GM20431 (cell line): ENCODE measurements around the gene DLL4.

Source experiments
- in situ Hi-C: fragments of 300-500 bp; cut with MseI, MboI; formaldehyde crosslinking; loops from one replicate; pipeline ENCODE4 v1.15.0; 2020; ENCODE audit warnings: low sequenced_read_pairs; ENCODE audit not compliant: unreplicated experiment

DLL4 gene

DNA sequence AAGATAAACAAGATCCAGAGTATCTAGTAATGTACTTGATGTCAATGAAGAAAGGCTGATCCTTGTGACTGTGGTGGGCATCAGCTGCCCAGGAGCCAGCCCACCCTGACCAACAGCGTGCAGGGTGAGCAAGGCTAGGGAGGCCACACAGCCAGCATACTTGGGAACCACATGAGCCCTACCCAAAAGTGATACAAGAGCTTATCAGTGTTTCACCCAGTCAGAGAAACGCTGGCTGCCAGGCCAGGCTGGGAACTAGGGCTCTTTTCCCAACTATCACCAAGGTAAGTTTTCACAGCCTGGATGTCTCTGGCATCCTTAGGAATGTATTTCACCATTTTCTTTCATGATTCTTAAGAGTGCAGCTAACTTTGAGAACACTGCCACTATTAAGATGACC, 49.0 kb downstream of the DLL4 start:
- in situ Hi-C loops, result no loop called here

DNA sequence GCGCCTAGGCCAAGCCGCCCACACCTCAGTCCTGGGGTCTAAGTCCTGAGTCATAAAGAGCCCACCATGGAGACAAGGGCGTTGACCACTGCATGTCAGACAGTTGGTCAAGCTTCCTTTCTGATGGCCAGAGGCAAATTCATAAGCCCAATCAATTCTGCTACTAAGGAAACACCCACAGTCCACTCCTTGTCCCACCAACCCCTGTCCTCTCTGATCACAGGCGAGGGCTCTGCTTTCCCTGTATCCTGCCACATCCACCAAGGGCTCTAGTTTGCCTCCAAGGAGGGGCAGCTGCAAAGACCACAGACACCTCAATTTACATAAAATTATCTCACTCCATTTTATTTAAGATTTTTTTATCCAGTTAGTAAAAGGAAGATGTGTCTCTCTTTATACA, 49.4 kb downstream of the DLL4 start:
- in situ Hi-C loops, result no loop called here

DNA sequence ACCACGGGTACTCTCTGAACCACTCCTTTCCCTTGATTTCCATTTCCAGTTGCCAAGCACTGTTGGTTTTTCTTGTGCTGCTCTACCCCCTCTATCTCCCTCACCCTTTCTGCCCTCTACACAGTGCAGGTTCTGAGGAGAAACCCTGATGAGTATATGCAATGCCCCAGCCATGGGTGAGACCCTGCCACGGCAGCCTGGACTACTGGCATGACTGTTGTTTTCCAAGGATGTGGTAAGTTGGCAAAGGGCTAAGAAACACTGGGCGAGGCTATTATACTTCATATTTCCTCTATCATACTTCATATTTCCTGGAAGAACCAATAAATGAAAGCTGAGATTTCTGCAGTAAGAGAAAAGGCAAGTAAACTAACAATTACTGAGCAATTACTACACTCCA, 52.0 kb downstream of the DLL4 start:
- in situ Hi-C loops, result no loop called here

DNA sequence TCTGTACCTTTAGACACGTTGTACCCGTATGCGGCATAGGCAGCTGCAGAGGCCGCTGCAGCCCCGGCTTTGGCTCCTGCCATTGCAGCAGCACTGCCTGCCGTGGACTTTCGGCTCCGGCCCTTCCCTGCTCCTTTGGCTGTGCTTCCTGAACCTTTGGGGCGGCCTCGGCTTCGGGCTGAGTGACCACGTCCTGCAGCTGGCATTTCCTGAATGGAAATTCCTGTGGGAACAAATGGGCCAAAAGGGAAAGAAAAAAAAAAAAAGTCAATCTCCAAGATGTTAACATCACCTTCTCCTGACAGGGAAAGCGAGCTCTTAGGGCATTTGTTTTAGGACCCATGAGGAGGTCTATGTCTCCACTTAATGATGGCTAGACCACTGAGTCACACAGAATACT, 53.7 kb downstream of the DLL4 start:
- in situ Hi-C loops, result no loop called here

DNA sequence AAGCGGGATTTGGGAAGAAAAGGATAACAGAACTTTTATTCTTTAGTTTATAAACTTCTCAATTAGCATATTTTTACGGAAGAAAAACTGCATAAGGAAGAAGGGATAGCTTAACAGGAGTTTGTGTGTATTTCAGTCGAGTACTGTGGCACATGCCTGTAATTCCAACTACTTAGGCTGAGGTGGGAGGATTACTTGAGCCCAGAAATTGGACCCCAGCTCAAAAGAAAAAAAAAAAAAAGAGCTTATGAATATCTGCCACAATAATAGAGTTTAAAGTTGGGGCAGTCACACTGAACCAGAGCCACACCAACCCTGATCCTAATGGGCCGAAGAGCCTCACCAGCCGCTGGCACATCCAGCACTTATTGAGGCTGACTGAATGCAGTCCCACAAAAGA, 55.3 kb downstream of the DLL4 start:
- in situ Hi-C loops, result no loop called here

DNA sequence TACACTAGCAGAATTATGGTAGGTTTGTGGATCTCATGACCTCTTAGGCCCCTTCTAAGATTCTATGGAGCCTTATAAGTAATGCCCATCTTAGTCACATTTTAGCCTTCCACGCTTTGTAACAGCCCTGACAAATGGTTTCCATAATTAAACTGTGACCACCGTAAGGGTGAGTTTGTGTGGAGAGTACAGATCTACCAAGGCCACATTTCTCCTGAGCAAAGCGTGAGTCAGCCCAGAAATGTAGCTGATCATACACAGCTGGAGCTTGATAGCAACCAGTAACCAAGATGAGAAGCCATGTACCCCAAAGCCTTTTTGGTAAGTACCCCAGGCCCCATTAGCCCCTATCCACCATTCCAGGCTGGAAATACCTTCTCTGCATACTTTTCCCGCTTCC, 55.8 kb downstream of the DLL4 start:
- in situ Hi-C loops, result no loop called here

DNA sequence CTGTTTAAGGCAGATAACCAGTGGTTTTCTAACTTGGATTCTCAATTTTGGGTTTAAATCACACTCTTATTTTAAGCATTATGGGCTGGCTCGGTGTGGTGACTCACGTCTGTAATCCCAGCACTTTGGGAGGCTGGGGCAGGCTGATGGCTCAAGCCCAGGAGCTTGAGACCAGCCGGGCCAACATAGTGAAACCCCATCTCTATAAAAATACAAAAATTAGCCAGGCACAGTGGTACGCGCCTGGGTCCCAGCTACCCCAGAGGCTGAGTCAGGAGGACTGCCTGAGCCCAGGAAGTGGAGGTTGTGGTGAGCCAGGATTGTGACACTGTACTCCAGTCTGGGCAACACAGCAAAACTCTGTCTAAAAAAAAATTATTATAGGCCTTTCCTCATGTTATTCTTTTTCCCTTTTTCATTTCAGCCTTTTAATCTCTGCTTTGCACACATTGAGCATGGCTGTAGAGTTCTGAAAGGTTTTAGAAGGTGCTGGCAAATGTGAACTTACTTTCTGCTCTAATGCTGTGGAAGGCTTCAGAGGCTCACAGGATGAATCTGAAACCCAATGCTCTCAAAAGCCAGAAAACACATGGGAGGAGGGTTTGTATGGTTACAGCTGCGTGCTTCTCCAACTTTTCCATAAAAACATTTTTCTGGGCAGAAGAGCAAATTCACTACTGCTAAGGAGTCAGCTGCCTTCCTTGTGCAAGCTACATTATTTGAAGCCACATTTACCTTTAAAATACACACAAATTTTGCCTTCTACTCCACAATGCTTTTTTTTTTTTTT, 56.6 kb downstream of the DLL4 start:
- in situ Hi-C loops, result no loop called here

DNA sequence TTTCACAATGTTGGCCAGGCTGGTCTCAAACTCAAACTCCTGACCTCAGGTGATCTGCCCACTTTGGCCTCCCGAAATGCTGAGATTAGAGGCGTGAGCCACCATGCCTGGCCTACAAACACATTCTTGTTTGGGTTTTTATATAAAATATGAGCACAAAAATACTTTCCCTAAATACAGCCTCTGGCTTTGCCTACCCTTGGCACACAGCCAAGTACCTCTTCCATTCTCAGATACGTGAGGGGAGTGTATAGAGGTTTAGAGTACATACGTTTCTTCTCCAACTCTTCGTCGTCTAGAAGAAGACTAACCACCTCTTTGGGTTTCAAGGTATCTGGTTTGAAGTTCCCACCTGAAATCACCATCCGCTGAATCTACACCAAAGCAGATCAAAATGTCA, 57.7 kb downstream of the DLL4 start:
- in situ Hi-C loops, result no loop called here

DNA sequence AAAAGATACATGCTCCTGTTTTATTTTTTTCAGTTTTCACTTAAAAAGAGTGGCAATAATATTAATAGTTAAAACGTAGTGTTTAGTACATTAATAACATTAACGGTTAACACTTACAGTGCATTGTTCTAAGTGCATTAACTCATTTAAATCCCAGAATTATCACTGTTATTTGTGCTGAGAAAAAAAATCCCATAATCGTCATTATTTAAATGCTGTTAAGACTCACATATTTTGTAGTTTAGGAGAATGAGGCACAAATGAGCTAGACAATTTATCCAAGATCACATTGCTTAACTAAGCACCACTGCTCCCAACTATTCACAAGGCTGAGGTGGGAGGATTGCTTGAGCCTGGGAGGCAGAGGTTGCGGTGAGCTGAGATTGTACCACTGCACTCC, 59.0 kb downstream of the DLL4 start:
- in situ Hi-C loops, result no loop called here
